A549 (cell line): Measurements from ENCODE around the gene MGAT5B.

ENCODE experiments used
- BHLHE40 ChIP-seq: IDR thresholded peaks from 2 replicates; pipeline ENCODE4 v1.6.1; 2012; ENCODE audit warnings: low read depth, low read length, inconsistent platforms
- CBX8 ChIP-seq: fragments of 200-600 bp; sonication (generic); IDR thresholded peaks from 2 replicates; pipeline ENCODE4 v1.6.1; 2016
- CEBPB ChIP-seq, 2 experiments: fragments of >200 bp in 1 of 2; sonication (Bioruptor Twin) in 1 of 2; formaldehyde crosslinking in 1 of 2; IDR thresholded peaks; 2 replicates each; pipeline ENCODE4 v1.6.1; 2012 to 2016
- CTCF ChIP-seq: fragments of >200 bp; sonication (Bioruptor Twin); formaldehyde crosslinking; IDR thresholded peaks from 3 replicates; pipeline ENCODE4 v1.5.1; 2016
- E2F6 ChIP-seq: IDR thresholded peaks from 2 replicates; pipeline ENCODE4 v1.6.1; 2012; ENCODE audit warnings: low read depth, borderline replicate concordance
- EHMT2 ChIP-seq: fragments of 200-600 bp; sonication (generic); IDR thresholded peaks from 2 replicates; pipeline ENCODE4 v1.6.1; 2016; ENCODE audit warnings: antibody characterized with exemption, low read depth, mild to moderate bottlenecking, moderate library complexity
- FOXS1 ChIP-seq: fragments of 250-450 bp; sonication (Bioruptor Pico); IDR thresholded peaks from 2 replicates; pipeline ENCODE4 v1.5.0; 2020; ENCODE audit warnings: mild to moderate bottlenecking, moderate library complexity
- MAZ ChIP-seq: fragments of 150-350 bp; IDR thresholded peaks from 2 replicates; pipeline ENCODE4 v1.6.1; 2014; ENCODE audit warnings: antibody characterized with exemption, low read depth, low read length, borderline replicate concordance
- NR3C1 ChIP-seq: fragments of >200 bp; sonication (Bioruptor Twin); formaldehyde crosslinking; IDR thresholded peaks from 3 replicates; pipeline ENCODE4 v1.6.1; 2017
- PBX3 ChIP-seq: IDR thresholded peaks from 2 replicates; pipeline ENCODE4 v1.6.1; 2012
- POLR2A ChIP-seq: IDR thresholded peaks from 2 replicates; pipeline ENCODE4 v1.6.1; 2012; ENCODE audit warnings: mild to moderate bottlenecking, low read length
- RAD21 ChIP-seq, 2 experiments: fragments of >200 bp in 1 of 2; sonication (Bioruptor Twin) in 1 of 2; formaldehyde crosslinking in 1 of 2; IDR thresholded peaks in 1 of 2; conservative IDR thresholded peaks in 1 of 2; 2 replicates in 1 of 2; 3 replicates in 1 of 2; pipeline ENCODE4 v1.6.1; 2012 to 2018; ENCODE audit warnings: inconsistent platforms in 1 of 2

GRCh38 chr17:76872874-76873221 lies 4.6 kb downstream of the MGAT5B start:
- TF ChIP-seq POLR2A (no peak), CTCF (no peak), RAD21 (conservative IDR thresholded peaks at IDR 0.05 in 1 of 2, IDR thresholded peaks at IDR 0.05 in 1 of 2) (no peak), CEBPB (IDR thresholded peaks at IDR 0.05) (no peak), BHLHE40 (no peak), E2F6 (no peak), FOXS1 (CRISPR knock-in tag) (no peak), CBX8 (no peak), MAZ (no peak), NR3C1 (no peak), PBX3 (no peak), EHMT2 (no peak)
